Mucosa of gallbladder (tissue), 1 donor: Measurements from ENCODE around the gene MARF1. TPM values are rescaled to one million over a fixed set of nuclear protein-coding genes. Genes with fewer than 3 reads are reported as not detected.
"Not testable (repeated sequence)": the region's sequence is repeated elsewhere in the genome, so short reads cannot be mapped to it uniquely, and the experiment has no call there.

Experiments
- DNase-seq: peaks from one replicate; pipeline ENCODE4 v3.0.0-alpha.2; 2020; ENCODE audit warnings: low spot score
- total RNA-seq: library from RNA; stranded (reverse); gene quantifications from one replicate; pipeline ENCODE4 v1.2.1, GENCODE V29; 2021
- donor health status: DM: no; HTN: no; CAD: no.

MARF1 gene
- total RNA-seq, 1 donor from 2014 or later, result 92.6 TPM

GRCh38 chr16:15653227-15653626 is 10.3 kb upstream of the MARF1 start:
- peak; percentile 36 for DNase-seq

- DNase-seq, result no peak
Observed at GRCh38 chr16:15652293-15653001, 9.5 kb upstream of the MARF1 start.

GRCh38 chr16:15650698-15651171 is 7.8 kb upstream of the MARF1 start:
- no peak for DNase-seq

GRCh38 chr16:15650019-15650697 is 7.2 kb upstream of the MARF1 start, which contains the start of gene NDE1:
Gene NDE1 (plus strand): TSS chr16:15650245. CDS start chr16:15664779, 14,534 bp downstream.
- peak; percentile 92 for DNase-seq

- DNase-seq, result no peak
Observed at GRCh38 chr16:15649727-15650018, 6.7 kb upstream of the MARF1 start.

- not testable (repeated sequence) for DNase-seq
Observed at GRCh38 chr16:15649311-15649710, 6.4 kb upstream of the MARF1 start.

GRCh38 chr16:15648135-15648730 is 5.3 kb upstream of the MARF1 start:
- no peak for DNase-seq

GRCh38 chr16:15647294-15648014 is 4.5 kb upstream of the MARF1 start:
- DNase-seq, result no peak

- not testable (repeated sequence) for DNase-seq
Observed at GRCh38 chr16:15646557-15647293, 3.8 kb upstream of the MARF1 start.

- DNase-seq, result not testable (repeated sequence)
Observed at GRCh38 chr16:15644962-15645465, 2.1 kb upstream of the MARF1 start.

- DNase-seq, result no peak
Observed at GRCh38 chr16:15644267-15644961, 1.5 kb upstream of the MARF1 start.

GRCh38 chr16:15643946-15644250 is 944 bp upstream of the MARF1 start:
- DNase-seq, result no peak

GRCh38 chr16:15642557-15643047 is 352 bp downstream of the MARF1 start:
- DNase-seq, result peak; percentile 38

- DNase-seq, result no peak
Observed at GRCh38 chr16:15641753-15642556, 999 bp downstream of the MARF1 start.

- DNase-seq, result no peak
Observed at GRCh38 chr16:15640966-15641365, 2.0 kb downstream of the MARF1 start.

GRCh38 chr16:15639061-15639568 is 3.8 kb downstream of the MARF1 start:
- no peak for DNase-seq

GRCh38 chr16:15636392-15636873 is 6.5 kb downstream of the MARF1 start:
- DNase-seq, result no peak

- DNase-seq, result no peak
Observed at GRCh38 chr16:15635926-15636325, 7.0 kb downstream of the MARF1 start.

- no peak for DNase-seq
Observed at GRCh38 chr16:15631730-15632409, 11.1 kb downstream of the MARF1 start.
